Keratinocyte (primary cell): ENCODE measurements around the gene MTM1. TPM values are rescaled to one million over a fixed set of nuclear protein-coding genes. Genes with fewer than 3 reads are reported as not detected.

Experiments used
- DNase-seq: peaks from one replicate; pipeline ENCODE4 v3.0.0-alpha.2; 2011; ENCODE audit warnings: low read depth, missing footprints, low spot score
- FAIRE-seq: peaks from 2 replicates; lab custom pipeline; 2011; peaks lifted over from hg19 to GRCh38; lab: Jason Lieb, UNC
- H2AFZ ChIP-seq: 2 replicates; pipeline ENCODE4 v1.6.0; 2012; ENCODE audit warnings: low read length, control low read depth, inconsistent platforms; ENCODE audit not compliant: control insufficient read depth
- H3K27ac ChIP-seq: 2 replicates; pipeline ENCODE4 v1.5.1; 2011; ENCODE audit warnings: low read length; ENCODE audit not compliant: control insufficient read depth, insufficient read depth
- H3K27me3 ChIP-seq: 3 replicates; pipeline ENCODE4 v1.6.0; 2011; ENCODE audit warnings: low read length; ENCODE audit not compliant: control insufficient read depth, insufficient read depth; ENCODE audit errors: extremely low read depth
- H3K36me3 ChIP-seq, 2 experiments: 2 replicates in 1 of 2; 3 replicates in 1 of 2; pipeline ENCODE4 v1.5.1; 2011; ENCODE audit warnings: low read length in 2 of 2, mild to moderate bottlenecking in 1 of 2; ENCODE audit not compliant: control insufficient read depth in 2 of 2, insufficient read depth in 2 of 2; ENCODE audit errors: extremely low read depth in 1 of 2
- H3K4me1 ChIP-seq: 3 replicates; pipeline ENCODE4 v1.5.1; 2011; ENCODE audit warnings: low read length; ENCODE audit not compliant: control insufficient read depth, insufficient read depth; ENCODE audit errors: extremely low read depth
- H3K4me2 ChIP-seq: 3 replicates; pipeline ENCODE4 v1.6.0; 2011; ENCODE audit warnings: low read depth, low read length; ENCODE audit not compliant: control insufficient read depth, insufficient read depth; ENCODE audit errors: extremely low read depth
- H3K4me3 ChIP-seq, 3 experiments: fragments of 200-600 bp in 1 of 3; sonication (generic) in 1 of 3; 2 replicates in 2 of 3; 3 replicates in 1 of 3; pipeline ENCODE4 v1.5.1; 2011 to 2016; ENCODE audit warnings: low read length in 3 of 3, mild to moderate bottlenecking in 3 of 3, control low read depth in 2 of 3, inconsistent platforms in 1 of 3, low read depth in 1 of 3, mixed read lengths in 1 of 3, mixed run types in 1 of 3, moderate library complexity in 1 of 3; ENCODE audit not compliant: control insufficient read depth in 2 of 3, insufficient read depth in 2 of 3; ENCODE audit errors: extremely low read depth in 1 of 3
- H3K79me2 ChIP-seq: 2 replicates; pipeline ENCODE4 v1.6.0; 2012; ENCODE audit warnings: low read length; ENCODE audit not compliant: control insufficient read depth, insufficient read depth
- H3K9ac ChIP-seq: 3 replicates; pipeline ENCODE4 v1.6.0; 2011; ENCODE audit warnings: low read length; ENCODE audit not compliant: control insufficient read depth, insufficient read depth; ENCODE audit errors: extremely low read depth
- H3K9me1 ChIP-seq: 3 replicates; pipeline ENCODE4 v1.6.0; 2011; ENCODE audit warnings: low read length; ENCODE audit not compliant: control insufficient read depth, insufficient read depth; ENCODE audit errors: extremely low read depth
- H3K9me3 ChIP-seq: 2 replicates; pipeline ENCODE4 v1.5.1; 2012; ENCODE audit warnings: low read depth, low read length; ENCODE audit not compliant: control insufficient read depth
- H4K20me1 ChIP-seq: 3 replicates; pipeline ENCODE4 v1.6.0; 2011; ENCODE audit warnings: low read length; ENCODE audit not compliant: control insufficient read depth, insufficient read depth; ENCODE audit errors: extremely low read depth
- CTCF ChIP-seq, 3 experiments: IDR thresholded peaks in 1 of 3; conservative IDR thresholded peaks in 1 of 3; optimal IDR thresholded peaks in 1 of 3; 2 replicates in 2 of 3; 3 replicates in 1 of 3; pipeline versions ENCODE3 to v1.5.1; 2011; ENCODE audit warnings: low read length in 3 of 3, mild to moderate bottlenecking in 3 of 3, moderate library complexity in 2 of 3, control low read depth in 1 of 3, inconsistent platforms in 1 of 3; ENCODE audit not compliant: insufficient read depth in 2 of 3; ENCODE audit errors: extremely low read depth in 1 of 3
- EZH2 ChIP-seq: IDR thresholded peaks from one replicate; pipeline ENCODE4 v1.6.1; 2012; ENCODE audit warnings: inconsistent platforms, mild to moderate bottlenecking, low read length, moderate library complexity
- dilution Hi-C: fragments of 300-500 bp; cut with MboI; formaldehyde crosslinking; loops from one replicate; pipeline ENCODE4 v1.7.0; 2020; ENCODE audit warnings: low sequenced_read_pairs; ENCODE audit not compliant: extremely low pct_ligation_motif_present
- polyA plus RNA-seq, 5 experiments: library from polyadenylated mRNA; depleted of rRNA in 3 of 5; stranded (reverse) in 3 of 5; stranded (forward) in 1 of 5; unstranded in 1 of 5; fragments of >200 nt; gene quantifications; 1 replicate in 1 of 5; 2 replicates in 3 of 5; 3 replicates in 1 of 5; pipeline versions ENCODE4 v1.2.1 to v1.2.3, GENCODE V29; 2011 to 2012; ENCODE audit warnings: missing spikeins in 2 of 5, low read depth in 1 of 5, low replicate concordance in 1 of 5

The MTM1 gene
- polyA plus RNA-seq, 1 donor (not counting 4 experiments of a cell fraction or from before 2014, with no cell fraction given) = 13.9 TPM

- TF ChIP-seq CTCF (optimal IDR thresholded peaks at IDR 0.05 in 1 of 3, IDR thresholded peaks at IDR 0.05 in 1 of 3, conservative IDR thresholded peaks at IDR 0.05 in 1 of 3; ENCODE audit: extremely low read depth in 1 of 3, insufficient read depth in 2 of 3, low read length in 3 of 3) = no peak
- peaks cover 0 to 2% of the 10 kb centered on the region in 2 experiments for H3K36me3 ChIP-seq
Observed at GRCh38 chrX:150627957-150628356, 59.5 kb downstream of the MTM1 start.

GRCh38 chrX:150635952-150636351 lies 67.5 kb downstream of the MTM1 start:
- no peaks in the 10 kb centered on the region for H3K9me1 ChIP-seq
- dilution Hi-C loops = no loop called here
- H3K79me2 ChIP-seq = no peaks in the 10 kb centered on the region
- TF ChIP-seq EZH2 (no peak), CTCF (optimal IDR thresholded peaks at IDR 0.05 in 1 of 3, IDR thresholded peaks at IDR 0.05 in 1 of 3, conservative IDR thresholded peaks at IDR 0.05 in 1 of 3; ENCODE audit: extremely low read depth in 1 of 3, insufficient read depth in 2 of 3, low read length in 3 of 3) (no peak)
- H3K4me3 ChIP-seq = no peak overlapping the region
- H3K27me3 ChIP-seq = no peaks in the 10 kb centered on the region
- no peak overlapping the region for H3K9ac ChIP-seq
- FAIRE-seq (no peak), DNase-seq (peak; percentile 13)
- no peak overlapping the region for H2AFZ ChIP-seq
- H3K9me3 ChIP-seq = no peaks in the 10 kb centered on the region
- H3K36me3 ChIP-seq = no peaks in the 10 kb centered on the region
- peak overlapping the region; percentile 44 for H3K27ac ChIP-seq
- no peaks in the 10 kb centered on the region for H4K20me1 ChIP-seq
- no peak overlapping the region for H3K4me2 ChIP-seq
- H3K4me1 ChIP-seq = peaks cover 6% of the 10 kb centered on the region

More at GRCh38 chrX:150627957-150628356, 59.5 kb downstream of the MTM1 start:
- no peaks in the 10 kb centered on the region for H3K79me2 ChIP-seq
- no peak overlapping the region for H3K4me2 ChIP-seq
- no peak for FAIRE-seq
- dilution Hi-C loops = no loop called here
- H4K20me1 ChIP-seq = no peaks in the 10 kb centered on the region
- H2AFZ ChIP-seq = no peak overlapping the region
- H3K9ac ChIP-seq = no peak overlapping the region
- no peak overlapping the region for H3K4me3 ChIP-seq
- no peaks in the 10 kb centered on the region for H3K9me1 ChIP-seq
- H3K27me3 ChIP-seq = no peaks in the 10 kb centered on the region
- no peak for DNase-seq
- no peak overlapping the region for H3K27ac ChIP-seq
- H3K4me1 ChIP-seq = no peaks in the 10 kb centered on the region
- no peaks in the 10 kb centered on the region for H3K9me3 ChIP-seq
